Measurements from ENCODE around the gene MAMSTR. TPM values are rescaled to one million over a fixed set of nuclear protein-coding genes. Genes with fewer than 3 reads are reported as not detected.

MAMSTR gene
- total and polyA plus RNA-seq, 2 of the 4 experiments (the other 2 are of a cell fraction), result 0.18 to 1.9 TPM

DNA sequence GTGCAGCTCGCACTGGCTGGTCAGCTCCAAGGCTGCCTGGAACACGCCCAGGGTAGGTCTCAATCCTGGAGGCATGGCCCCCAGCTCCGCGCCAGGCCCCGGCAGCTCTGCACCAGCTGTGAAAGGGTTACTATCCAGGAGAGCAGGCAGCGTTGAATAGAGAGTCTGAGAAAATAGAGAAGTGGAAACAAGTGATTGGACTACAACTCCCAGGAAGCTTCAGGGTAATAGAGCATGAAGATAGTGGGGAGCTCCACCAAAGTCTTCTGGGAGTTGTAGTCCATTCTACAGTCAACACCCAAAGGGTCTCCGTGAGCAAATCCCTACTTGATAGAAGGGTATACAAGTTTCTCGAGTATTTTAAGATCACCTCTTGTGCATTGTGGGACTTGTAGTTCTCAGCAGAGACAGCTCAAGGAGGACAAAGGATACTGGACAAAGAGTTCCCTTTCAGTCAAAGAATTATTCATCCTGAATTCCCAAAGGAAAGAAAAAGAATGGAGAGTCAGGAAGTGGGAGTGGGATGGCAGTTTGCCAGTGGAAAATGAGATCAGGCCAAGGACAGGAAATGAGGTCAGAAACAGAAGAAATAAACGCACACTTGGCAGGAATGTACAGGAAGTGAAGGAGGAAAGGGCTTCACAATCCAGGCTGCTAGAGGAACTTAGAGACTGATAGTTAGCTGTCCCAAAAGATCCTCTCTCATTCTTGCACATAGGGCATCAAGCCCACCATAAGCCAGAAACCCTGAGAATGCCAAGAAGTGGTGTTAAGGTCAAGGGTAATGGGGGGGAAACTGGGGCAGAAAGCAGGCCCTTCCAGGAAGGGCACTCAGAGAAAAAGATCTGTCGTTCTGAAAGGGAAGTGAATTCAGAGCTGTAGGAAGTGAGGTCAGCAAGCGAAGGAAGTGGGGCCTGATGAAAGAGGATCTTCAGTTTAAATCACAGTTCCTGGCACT lies 5.5 kb upstream of the MAMSTR start:
- Histone ChIP-seq H3K9me1 (ENCODE audit: insufficient read depth, low read length) (peaks cover 5% of the 10 kb centered on the region), H3K27ac (ENCODE audit: insufficient read depth, low read length) (peak overlapping the region; percentile 44), H3K4me2 (ENCODE audit: low read depth, low read length) (no peak overlapping the region; the same call in 1 of the 2 replicates), H2BK20ac (ENCODE audit: low read depth, low read length) (peak overlapping the region; percentile 75), H3K79me1 (ENCODE audit: low read depth in 1 of 2, low read length in 2 of 2) (no peaks in the 10 kb centered on the region), H4K91ac (ENCODE audit: insufficient read depth, low read depth, low read length) (peak overlapping the region; percentile 89), H3K56ac (ENCODE audit: extremely low read depth, insufficient read depth, low read length) (peak overlapping the region; percentile 1), H3K23ac (ENCODE audit: low read depth, low read length) (peak overlapping the region; percentile 90; the same call in 1 of the 2 replicates), H3K9ac (ENCODE audit: low read depth, low read length) (peak overlapping the region; percentile 7; the same call in 1 of the 2 replicates), H2BK5ac (ENCODE audit: low read depth, low read length, poor library complexity, severe bottlenecking) (peak overlapping the region; percentile 95), H4K5ac (ENCODE audit: low read depth, low read length) (peak overlapping the region; percentile 96), H2BK120ac (ENCODE audit: low read depth, low read length) (peak overlapping the region; percentile 82), H2BK15ac (ENCODE audit: low read depth, low read length) (peak overlapping the region; percentile 82; the same call in 2 of the 3 replicates), H3K18ac (ENCODE audit: low read depth, low read length) (peak overlapping the region; percentile 80; the same call in 1 of the 2 replicates), H3K4me1 (ENCODE audit: control insufficient read depth, insufficient read depth, low read length) (peaks cover 4% of the 10 kb centered on the region; the same call in 1 of the 2 replicates), H2AK5ac (ENCODE audit: low read depth, low read length) (peak overlapping the region; percentile 95), H3K36me3 (ENCODE audit: control insufficient read depth, insufficient read depth, low read length) (no peaks in the 10 kb centered on the region), H3K4me3 (ENCODE audit: insufficient read depth, low read depth, low read length) (no peak overlapping the region), H3K14ac (replicated peaks; ENCODE audit: low read depth, low read length) (peak overlapping the region; percentile 97), H3K9me3 (ENCODE audit: control insufficient read depth, insufficient read depth, low read length) (no peaks in the 10 kb centered on the region), H3K4ac (ENCODE audit: low read depth, low read length) (peak overlapping the region; percentile 98), H2AFZ (replicated peaks; ENCODE audit: low read length, poor library complexity) (peak overlapping the region; percentile 93), H4K20me1 (ENCODE audit: insufficient read depth, low read length) (no peaks in the 10 kb centered on the region), H3K27me3 (ENCODE audit: control insufficient read depth, insufficient read depth, low read length) (no peaks in the 10 kb centered on the region; the same call in 1 of the 2 replicates), H4K8ac (ENCODE audit: low read depth in 2 of 2, low read length in 2 of 2) (peak overlapping the region; percentile 91 to 100), H2AK9ac (replicated peaks; ENCODE audit: low read depth, low read length, poor library complexity) (peak overlapping the region; percentile 86)
- TF ChIP-seq MAZ (IDR thresholded peaks at IDR 0.05; ENCODE audit: borderline replicate concordance, low read depth, low read length) (no peak), MAFK (IDR thresholded peaks at IDR 0.05; ENCODE audit: low read depth, low read length) (peak; percentile 69)
- ATAC-seq (ENCODE audit: low read depth) (peak; percentile 28), DNase-seq (peak; percentile 93)
- dilution Hi-C loops (cut with HindIII; ENCODE audit: low sequenced_read_pairs, unreplicated experiment), result no loop called here
- intact Hi-C loops (cut with micrococcal nuclease), result no loop called here
- ChIA-PET CTCF (no interaction called here), POLR2A (ENCODE audit: unreplicated experiment) (interaction anchor here (0.6 kb wide), 2 partner anchors 9 to 279 kb away, joined by 3 to 4 read pairs; no protein-coding TSS in a partner anchor)
- in situ Hi-C loops (cut with MboI; ENCODE audit: low sequenced_read_pairs), result no loop called here
- 17% methylated on average over 2 of the region's 11 CpGs; no CpG with 5 or more reads in 1 of the 2 experiments for WGBS, 2 experiments (ENCODE audit: extremely low coverage in 2 of 2, insufficient read length in 1 of 2)
- no TSS peak for BruUV-seq (replicated peaks)
